Testis (tissue), 3 donors: Measurements from ENCODE around the gene P2RX1. TPM values are rescaled to one million over a fixed set of nuclear protein-coding genes. Genes with fewer than 3 reads are reported as not detected.

ENCODE experiments used
- DNase-seq: peaks from one replicate; pipeline ENCODE4 v3.0.0-alpha.2; 2019
- H3K27ac ChIP-seq, 2 donors: fragments of 200-600 bp; sonication (generic); one replicate each; pipeline ENCODE4 v1.5.1; 2019
- H3K27me3 ChIP-seq: fragments of 200-600 bp; sonication (generic); one replicate; pipeline ENCODE4 v1.5.1; 2019
- H3K36me3 ChIP-seq: fragments of 200-600 bp; sonication (generic); one replicate; pipeline ENCODE4 v1.5.1; 2017; ENCODE audit warnings: low read depth; ENCODE audit errors: missing control alignments
- H3K4me1 ChIP-seq: fragments of 200-600 bp; sonication (generic); one replicate; pipeline ENCODE4 v1.5.1; 2019
- H3K4me3 ChIP-seq, 2 donors: fragments of 200-600 bp; sonication (generic); one replicate each; pipeline ENCODE4 v1.5.1; 2017 to 2019
- H3K9me3 ChIP-seq: fragments of 200-600 bp; sonication (generic); one replicate; pipeline ENCODE4 v1.5.1; 2017
- POLR2A ChIP-seq: fragments of 450-650 bp; IDR thresholded peaks from one replicate; pipeline ENCODE4 v1.6.1; 2017; ENCODE audit warnings: antibody characterized with exemption, mild to moderate bottlenecking, moderate library complexity
- WGBS, 2 donors: methylation state at CpG; one replicate each; pipeline ENCODE4 v1.1.5; 2018; 5-methylcytosine and 5-hydroxymethylcytosine counted together
- intact Hi-C: fragments of 100-400 bp; cut with DNase I; formaldehyde crosslinking; loops from one replicate; pipeline ENCODE4 v1.15.1; 2023; ENCODE audit warnings: low total_unique reads
- polyA plus RNA-seq: library from polyadenylated mRNA; stranded (reverse); fragments of 350-450 nt; fragmentation: Illumina TruSeq; extraction: RNeasy Lipid Tissue Mini Kit (QIAGEN cat#74804); gene quantifications from one replicate; pipeline ENCODE4 v1.2.3, GENCODE V29; 2014; ENCODE audit warnings: low read depth, low replicate concordance; ENCODE audit not compliant: insufficient read depth
- total RNA-seq, 2 donors: library from RNA; depleted of rRNA; stranded (reverse); fragments of >200 nt; gene quantifications; one replicate each; pipeline ENCODE4 v1.2.3, GENCODE V29; 2016
- TF ChIP-seq, protein P1 (sequence below), 3 experiments: fragments of 450-650 bp in 2 of 3; fragments of 200-600 bp in 1 of 3; sonication (generic) in 1 of 3; IDR thresholded peaks; one replicate each; pipeline ENCODE4 v1.5.1; 2016 to 2019; ENCODE audit warnings: antibody characterized with exemption in 3 of 3, mild to moderate bottlenecking in 2 of 3, moderate library complexity in 1 of 3

The P2RX1 gene
- total and polyA plus RNA-seq, 3 donors from 2014 or later = 2.5 to 15.2 (median 5.0) TPM

DNA sequence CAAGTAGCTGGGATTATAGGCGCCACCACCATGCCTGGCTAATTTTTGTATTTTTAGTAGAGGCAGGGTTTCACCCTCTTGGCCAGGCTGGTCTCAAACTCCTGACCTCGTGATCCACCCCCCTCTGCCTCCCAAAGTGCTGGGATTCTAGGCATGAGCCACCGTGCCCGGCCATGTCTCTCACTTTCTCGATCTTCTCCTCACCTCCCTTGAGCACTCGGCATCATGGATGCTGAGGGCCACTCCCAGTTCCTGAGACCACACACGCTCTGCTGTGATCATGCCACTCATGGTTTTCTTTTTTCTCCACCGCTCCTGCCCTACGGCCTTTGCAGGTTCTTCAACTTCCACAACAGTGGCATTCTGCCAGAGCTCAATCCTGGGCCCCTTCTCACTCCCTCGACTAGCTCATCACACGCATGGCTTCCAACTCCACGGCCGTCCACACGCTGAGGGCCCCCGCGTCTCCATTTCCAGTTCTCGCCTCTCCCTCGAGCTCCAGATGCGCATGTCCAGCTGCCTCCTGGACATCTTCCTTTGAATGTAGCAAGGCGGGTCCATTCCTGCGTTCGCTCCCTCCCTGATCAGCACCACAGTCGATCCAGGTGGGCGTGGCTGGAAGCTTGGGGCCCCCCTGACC is 64.7 kb downstream of the P2RX1 start:
- TF ChIP-seq, protein P1, sequence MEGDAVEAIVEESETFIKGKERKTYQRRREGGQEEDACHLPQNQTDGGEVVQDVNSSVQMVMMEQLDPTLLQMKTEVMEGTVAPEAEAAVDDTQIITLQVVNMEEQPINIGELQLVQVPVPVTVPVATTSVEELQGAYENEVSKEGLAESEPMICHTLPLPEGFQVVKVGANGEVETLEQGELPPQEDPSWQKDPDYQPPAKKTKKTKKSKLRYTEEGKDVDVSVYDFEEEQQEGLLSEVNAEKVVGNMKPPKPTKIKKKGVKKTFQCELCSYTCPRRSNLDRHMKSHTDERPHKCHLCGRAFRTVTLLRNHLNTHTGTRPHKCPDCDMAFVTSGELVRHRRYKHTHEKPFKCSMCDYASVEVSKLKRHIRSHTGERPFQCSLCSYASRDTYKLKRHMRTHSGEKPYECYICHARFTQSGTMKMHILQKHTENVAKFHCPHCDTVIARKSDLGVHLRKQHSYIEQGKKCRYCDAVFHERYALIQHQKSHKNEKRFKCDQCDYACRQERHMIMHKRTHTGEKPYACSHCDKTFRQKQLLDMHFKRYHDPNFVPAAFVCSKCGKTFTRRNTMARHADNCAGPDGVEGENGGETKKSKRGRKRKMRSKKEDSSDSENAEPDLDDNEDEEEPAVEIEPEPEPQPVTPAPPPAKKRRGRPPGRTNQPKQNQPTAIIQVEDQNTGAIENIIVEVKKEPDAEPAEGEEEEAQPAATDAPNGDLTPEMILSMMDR (IDR thresholded peaks at IDR 0.05) = no peak
- no peak for TF ChIP-seq POLR2A
- Histone ChIP-seq H3K36me3 (no peaks in the 10 kb centered on the region), H3K4me1 (no peaks in the 10 kb centered on the region), H3K9me3 (no peaks in the 10 kb centered on the region), H3K27ac (no peak overlapping the region), H3K4me3 (no peak overlapping the region), H3K27me3 (no peaks in the 10 kb centered on the region)
- 83 to 91% methylated on average over 23 to 24 of the region's 24 CpGs for WGBS, 2 donors
- DNase-seq = no peak
- intact Hi-C loops = no loop called here

DNA sequence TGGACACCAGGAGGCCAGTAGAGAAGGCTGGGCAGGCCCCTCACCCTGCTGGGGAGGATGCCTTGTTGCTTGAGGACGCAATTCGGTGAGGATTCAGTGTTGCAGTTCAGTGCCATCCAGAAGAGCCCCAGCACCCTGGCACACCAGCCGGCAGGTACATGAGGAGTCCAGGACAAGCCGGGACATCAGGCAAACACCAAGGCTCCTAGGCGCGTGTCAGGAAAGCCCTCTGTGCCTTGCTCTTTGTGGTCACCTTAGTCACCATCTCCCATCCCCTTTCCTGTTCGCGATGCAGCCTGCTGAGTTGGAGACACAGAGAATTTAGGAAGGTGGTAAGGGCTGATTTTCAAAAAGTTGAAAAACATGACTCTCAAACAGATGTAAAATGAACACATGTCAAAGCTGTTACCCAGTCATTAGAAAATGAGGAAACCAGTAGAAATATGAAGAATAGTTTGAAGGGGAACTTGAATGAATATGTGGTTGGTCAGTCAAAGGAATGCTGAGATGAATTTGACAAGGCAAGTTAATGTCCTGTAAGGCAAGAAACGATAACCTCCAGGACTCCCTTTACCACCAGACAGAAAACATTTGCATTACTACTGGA is 67.9 kb downstream of the P2RX1 start:
- Histone ChIP-seq H3K36me3 (no peaks in the 10 kb centered on the region), H3K4me3 (no peak overlapping the region), H3K27me3 (no peaks in the 10 kb centered on the region), H3K4me1 (peaks cover 7% of the 10 kb centered on the region), H3K9me3 (no peaks in the 10 kb centered on the region), H3K27ac (no peak overlapping the region)
- intact Hi-C loops = no loop called here
- WGBS, 2 donors = 81 to 82% methylated on average over 7 to 9 of the region's 9 CpGs
- TF ChIP-seq POLR2A = no peak
- TF ChIP-seq, protein P1 (IDR thresholded peaks at IDR 0.05) = no peak
- DNase-seq = no peak

DNA sequence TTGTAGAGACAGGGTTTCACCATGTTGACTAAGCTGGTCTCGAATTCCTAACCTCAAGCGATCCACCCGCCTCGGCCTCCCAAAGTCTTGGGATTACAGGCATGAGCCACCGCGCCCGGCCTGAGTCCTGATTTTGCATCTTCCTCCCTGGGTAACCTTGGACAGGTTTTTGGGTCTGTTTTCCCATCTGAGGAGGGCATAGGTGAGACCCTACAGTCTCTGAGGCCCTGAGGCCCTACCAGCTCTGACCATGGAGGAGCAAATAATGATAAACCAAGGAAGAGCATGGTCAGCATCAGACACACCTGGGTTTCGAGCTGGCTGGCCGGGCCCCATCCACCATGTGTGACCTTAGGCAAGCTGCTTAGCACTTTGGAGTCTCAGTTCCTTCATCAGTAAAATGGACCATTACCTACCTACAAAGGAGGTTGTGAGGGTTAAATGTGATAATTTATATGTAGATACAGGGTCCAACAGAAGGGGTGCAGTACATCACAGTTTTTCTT is 69.0 kb downstream of the P2RX1 start:
- H3K4me3 ChIP-seq = no peak overlapping the region
- WGBS, 2 donors = 79 to 92% methylated on average over 9 of the region's 9 CpGs
- TF ChIP-seq, protein P1 (IDR thresholded peaks at IDR 0.05) = no peak
- no peak for TF ChIP-seq POLR2A
- peaks cover 7% of the 10 kb centered on the region for H3K4me1 ChIP-seq
- H3K27me3 ChIP-seq = no peaks in the 10 kb centered on the region
- intact Hi-C loops = no loop called here
- no peaks in the 10 kb centered on the region for H3K36me3 ChIP-seq
- no peak overlapping the region for H3K27ac ChIP-seq
- no peaks in the 10 kb centered on the region for H3K9me3 ChIP-seq
- DNase-seq = no peak

Other genes with a start within 250 kb of the P2RX1 start
- 100 to 1,000 TPM; 150 to 212 TPM for gene TAX1BP3, start 247.9 kb downstream of the P2RX1 start, total RNA-seq
- 93.6 TPM for gene TAX1BP3, start 247.9 kb downstream of the P2RX1 start, polyA plus RNA-seq
- gene EMC6, start 247.7 kb downstream of the P2RX1 start, total RNA-seq = 10 to 100 TPM; 39.0 to 46.5 TPM
- 74.1 TPM for gene EMC6, start 247.7 kb downstream of the P2RX1 start, polyA plus RNA-seq
- 1 to 10 TPM; 2.0 to 3.0 TPM for gene P2RX5, start 220.3 kb downstream of the P2RX1 start, total RNA-seq
- gene P2RX5, start 220.3 kb downstream of the P2RX1 start, polyA plus RNA-seq = 3.7 TPM
- gene HASPIN, start 192.6 kb downstream of the P2RX1 start, total RNA-seq = 10 to 100 TPM; 14.9 to 16.7 TPM
- gene HASPIN, start 192.6 kb downstream of the P2RX1 start, polyA plus RNA-seq = 20.5 TPM
- 10 to 100 TPM; 13.1 to 16.1 TPM for gene ITGAE, start 115.3 kb downstream of the P2RX1 start, total RNA-seq
- gene ITGAE, start 115.3 kb downstream of the P2RX1 start, polyA plus RNA-seq = 46.7 TPM
- gene NCBP3, start 70.2 kb downstream of the P2RX1 start, total RNA-seq = 10 to 100 TPM; 37.2 to 37.7 TPM
- 61.6 TPM for gene NCBP3, start 70.2 kb downstream of the P2RX1 start, polyA plus RNA-seq
- 10 to 100 TPM; 19.7 to 21.6 TPM for gene CAMKK1, start 23.4 kb downstream of the P2RX1 start, total RNA-seq
- gene CAMKK1, start 23.4 kb downstream of the P2RX1 start, polyA plus RNA-seq = 18.5 TPM
- 10 to 100 TPM in 1 of 2 donors, 1 to 10 TPM in 1; 8.0 to 19.6 TPM for gene ATP2A3, start 48.0 kb upstream of the P2RX1 start, total RNA-seq
- 8.2 TPM for gene ATP2A3, start 48.0 kb upstream of the P2RX1 start, polyA plus RNA-seq
- 100 to 1,000 TPM; 115 to 129 TPM for gene ZZEF1, start 226.6 kb upstream of the P2RX1 start, total RNA-seq
- gene ZZEF1, start 226.6 kb upstream of the P2RX1 start, polyA plus RNA-seq = 36.3 TPM
- 10 to 100 TPM; 75.1 to 90.3 TPM for gene CYB5D2, start 226.7 kb upstream of the P2RX1 start, total RNA-seq
- gene CYB5D2, start 226.7 kb upstream of the P2RX1 start, polyA plus RNA-seq = 102 TPM